ENCODE measurements around the gene ATP6V0A1. TPM values are rescaled to one million over a fixed set of nuclear protein-coding genes. Genes with fewer than 3 reads are reported as not detected.
"Not testable (repeated sequence)": the region's sequence is repeated elsewhere in the genome, so short reads cannot be mapped to it uniquely, and the experiment has no call there.

Gene ATP6V0A1
- total and polyA plus RNA-seq, 3 donors from 2014 or later = 89.9 to 143 (median 131) TPM

GRCh38 chr17:42548070-42548837, 89.6 kb downstream of the ATP6V0A1 start:
- H3K9me3 ChIP-seq = no peaks in the 10 kb centered on the region
- intact Hi-C loops (cut with DNase I; ENCODE audit: low total_unique reads) = no loop called here
- no peak for DNase-seq
- H3K4me3 ChIP-seq = peak overlapping the region; percentile 18 to 58
- no peaks in the 10 kb centered on the region for H3K36me3 ChIP-seq (ENCODE audit: low read depth, missing control alignments)
- H3K27me3 ChIP-seq = no peaks in the 10 kb centered on the region
- 51% methylated on average over 26 to 64 of the region's 74 CpGs for WGBS, 2 donors
- H3K4me1 ChIP-seq = peaks cover 12% of the 10 kb centered on the region
- TF ChIP-seq, protein P1, sequence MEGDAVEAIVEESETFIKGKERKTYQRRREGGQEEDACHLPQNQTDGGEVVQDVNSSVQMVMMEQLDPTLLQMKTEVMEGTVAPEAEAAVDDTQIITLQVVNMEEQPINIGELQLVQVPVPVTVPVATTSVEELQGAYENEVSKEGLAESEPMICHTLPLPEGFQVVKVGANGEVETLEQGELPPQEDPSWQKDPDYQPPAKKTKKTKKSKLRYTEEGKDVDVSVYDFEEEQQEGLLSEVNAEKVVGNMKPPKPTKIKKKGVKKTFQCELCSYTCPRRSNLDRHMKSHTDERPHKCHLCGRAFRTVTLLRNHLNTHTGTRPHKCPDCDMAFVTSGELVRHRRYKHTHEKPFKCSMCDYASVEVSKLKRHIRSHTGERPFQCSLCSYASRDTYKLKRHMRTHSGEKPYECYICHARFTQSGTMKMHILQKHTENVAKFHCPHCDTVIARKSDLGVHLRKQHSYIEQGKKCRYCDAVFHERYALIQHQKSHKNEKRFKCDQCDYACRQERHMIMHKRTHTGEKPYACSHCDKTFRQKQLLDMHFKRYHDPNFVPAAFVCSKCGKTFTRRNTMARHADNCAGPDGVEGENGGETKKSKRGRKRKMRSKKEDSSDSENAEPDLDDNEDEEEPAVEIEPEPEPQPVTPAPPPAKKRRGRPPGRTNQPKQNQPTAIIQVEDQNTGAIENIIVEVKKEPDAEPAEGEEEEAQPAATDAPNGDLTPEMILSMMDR (IDR thresholded peaks at IDR 0.05) = no peak
- TF ChIP-seq POLR2A (IDR thresholded peaks at IDR 0.05) = no peak
- no peak overlapping the region for H3K27ac ChIP-seq

DNA sequence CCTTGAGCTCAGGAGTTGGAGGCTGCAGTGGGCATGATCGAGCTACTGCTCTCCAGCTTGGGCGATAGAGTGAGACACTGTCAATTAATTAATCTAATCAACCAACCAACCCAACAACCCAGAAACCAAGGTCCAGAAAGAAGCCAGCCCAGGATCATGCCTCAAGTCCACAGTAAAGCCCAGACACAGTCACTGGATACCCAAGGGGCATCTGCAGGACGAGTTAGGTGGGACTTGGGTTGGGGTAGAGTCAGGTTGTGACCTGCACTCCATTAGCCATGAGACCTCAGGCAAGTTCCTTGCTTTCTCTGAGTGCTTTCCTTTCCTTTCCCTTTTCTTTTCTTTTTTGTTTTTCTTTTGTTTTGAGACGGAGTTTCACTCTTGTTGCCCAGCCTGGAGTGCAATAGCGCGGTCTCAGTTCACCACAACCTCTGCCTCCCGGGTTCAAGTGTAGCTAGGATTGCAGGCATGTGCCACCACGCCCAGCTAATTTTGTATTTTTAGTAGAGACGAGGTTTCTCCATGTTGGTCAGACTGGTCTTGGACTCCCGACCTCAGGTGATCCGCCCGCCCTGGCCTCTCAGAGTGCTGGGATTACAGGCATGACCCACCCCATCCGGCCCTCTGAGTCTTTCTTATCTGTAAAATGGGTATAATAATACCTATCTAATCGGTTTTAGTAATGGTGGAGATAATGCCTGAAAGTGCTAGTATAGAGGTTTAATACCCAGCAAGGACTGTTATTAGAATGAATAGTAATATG, 90.5 kb downstream of the ATP6V0A1 start:
- WGBS, 2 donors = 80% methylated on average over 13 to 14 of the region's 14 CpGs
- intact Hi-C loops (cut with DNase I; ENCODE audit: low total_unique reads) = no loop called here
- no peaks in the 10 kb centered on the region for H3K27me3 ChIP-seq
- no peaks in the 10 kb centered on the region for H3K36me3 ChIP-seq (ENCODE audit: low read depth, missing control alignments)
- H3K4me1 ChIP-seq = peaks cover 17% of the 10 kb centered on the region
- TF ChIP-seq, protein P1 (IDR thresholded peaks at IDR 0.05) = no peak
- no peak for TF ChIP-seq POLR2A (IDR thresholded peaks at IDR 0.05)
- H3K27ac ChIP-seq = no peak overlapping the region
- H3K9me3 ChIP-seq = no peaks in the 10 kb centered on the region
- no peak for DNase-seq
- H3K4me3 ChIP-seq = no peak overlapping the region

GRCh38 chr17:42552736-42553135, 94.1 kb downstream of the ATP6V0A1 start, which contains the start of gene HSD17B1:
Gene HSD17B1 (plus strand): TSS chr17:42552923. CDS start chr17:42552934, 11 bp downstream.
- not testable (repeated sequence) for DNase-seq

DNA sequence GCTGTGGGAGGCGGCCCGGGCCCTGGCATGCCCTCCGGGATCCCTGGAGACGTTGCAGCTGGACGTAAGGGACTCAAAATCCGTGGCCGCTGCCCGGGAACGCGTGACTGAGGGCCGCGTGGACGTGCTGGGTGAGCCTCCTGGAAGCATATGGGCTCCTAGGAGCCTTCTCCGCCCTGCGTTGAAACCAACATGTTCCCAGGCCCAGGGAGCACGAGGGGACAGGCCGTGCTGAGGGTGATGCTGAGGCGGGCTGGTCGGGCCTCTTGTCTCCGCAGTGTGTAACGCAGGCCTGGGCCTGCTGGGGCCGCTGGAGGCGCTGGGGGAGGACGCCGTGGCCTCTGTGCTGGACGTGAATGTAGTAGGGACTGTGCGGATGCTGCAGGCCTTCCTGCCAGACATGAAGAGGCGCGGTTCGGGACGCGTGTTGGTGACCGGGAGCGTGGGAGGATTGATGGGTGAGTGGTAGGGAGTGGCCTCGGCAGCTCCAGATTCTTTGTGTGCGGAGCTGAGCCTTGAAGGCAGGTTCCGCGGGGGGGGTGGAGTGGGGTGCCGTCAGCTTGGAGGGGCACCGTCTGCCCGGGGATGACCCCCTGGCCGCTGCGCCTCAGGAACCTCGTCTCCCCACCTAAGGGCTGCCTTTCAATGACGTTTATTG, 94.6 kb downstream of the ATP6V0A1 start:
- Histone ChIP-seq H3K36me3 (ENCODE audit: low read depth, missing control alignments) (no peaks in the 10 kb centered on the region), H3K27me3 (no peaks in the 10 kb centered on the region), H3K4me1 (peaks cover 18% of the 10 kb centered on the region), H3K4me3 (no peak overlapping the region), H3K27ac (peak overlapping the region; percentile 8 to 86), H3K9me3 (no peaks in the 10 kb centered on the region)
- intact Hi-C loops (cut with DNase I; ENCODE audit: low total_unique reads) = no loop called here
- DNase-seq = peak; percentile 83
- WGBS, 2 donors = 30 to 47% methylated on average over 23 to 45 of the region's 45 CpGs
- TF ChIP-seq, protein P1 (IDR thresholded peaks at IDR 0.05) = peak in 1 of 3 experiments; percentile 2
- TF ChIP-seq POLR2A (IDR thresholded peaks at IDR 0.05) = no peak

More at GRCh38 chr17:42552736-42553135, 94.1 kb downstream of the ATP6V0A1 start, which contains the start of gene HSD17B1:
- H3K27me3 ChIP-seq; intact Hi-C loops (cut with DNase I; ENCODE audit: low total_unique reads); H3K9me3 ChIP-seq; H3K36me3 ChIP-seq (ENCODE audit: low read depth, missing control alignments): not testable (repeated sequence)
- peaks cover 18% of the 10 kb centered on the region for H3K4me1 ChIP-seq
- peak within 1 kb of the TSS; percentile 8 to 86 for H3K27ac ChIP-seq
- H3K4me3 ChIP-seq = peak within 1 kb of the TSS in 1 of 2 donors; percentile 83
- WGBS, 2 donors = 63 to 64% methylated on average over 10 to 15 of the region's 15 CpGs

DNA sequence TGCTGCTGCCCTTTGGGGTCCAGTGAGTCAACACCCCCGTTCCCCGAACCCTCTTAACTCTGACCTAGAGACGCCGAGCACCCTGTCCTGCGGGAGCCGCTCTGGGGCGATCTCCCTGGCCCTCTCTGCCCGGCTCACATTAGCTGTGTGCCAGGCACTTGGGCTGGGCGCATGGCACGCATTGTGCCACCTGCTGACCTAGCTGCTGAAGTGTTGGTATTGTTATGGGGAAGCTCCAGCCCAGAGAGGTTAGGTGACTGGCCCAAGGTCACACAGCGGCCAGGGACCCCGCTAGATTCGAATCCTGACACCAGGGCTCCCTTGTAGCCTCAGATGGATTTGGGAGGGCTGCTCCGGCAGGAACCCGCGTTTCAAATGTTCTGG, 95.2 kb downstream of the ATP6V0A1 start:
- Histone ChIP-seq H3K27me3 (no peaks in the 10 kb centered on the region), H3K4me3 (peak overlapping the region; percentile 81 to 83), H3K9me3 (no peaks in the 10 kb centered on the region), H3K27ac (peak overlapping the region; percentile 79 to 86), H3K4me1 (peaks cover 18% of the 10 kb centered on the region), H3K36me3 (ENCODE audit: low read depth, missing control alignments) (no peaks in the 10 kb centered on the region)
- 22 to 29% methylated on average over 10 to 15 of the region's 16 CpGs for WGBS, 2 donors
- TF ChIP-seq, protein P1 (IDR thresholded peaks at IDR 0.05) = no peak
- no peak for TF ChIP-seq POLR2A (IDR thresholded peaks at IDR 0.05)
- DNase-seq = peak; percentile 59
- intact Hi-C loops (cut with DNase I; ENCODE audit: low total_unique reads) = no loop called here

Data from testis (tissue), 3 donors.